Measurements from ENCODE around the gene ESYT1. TPM values are rescaled to one million over a fixed set of nuclear protein-coding genes. Genes with fewer than 3 reads are reported as not detected.

The ESYT1 gene
- total and polyA plus RNA-seq, 8 donors = 8.6 to 142 (median 29.7) TPM

GRCh38 chr12:56128670-56129205 is 671 bp downstream of the ESYT1 start:
- H3K36me3 ChIP-seq = peaks cover 31 to 36% (median 35%) of the 10 kb centered on the region in 4 donors
- H3K27me3 ChIP-seq = no peaks in the 10 kb centered on the region
- H3K27ac ChIP-seq = peak overlapping the region; percentile 85 to 97 (median 93)
- 0% methylated on average over 20 of the region's 20 CpGs for WGBS, 5 donors
- DNase-seq = peak in 1 of 2 donors; percentile 66
- intact Hi-C loops (cut with DNase I; ENCODE audit: low total_unique reads) = no loop called here
- H3K9me3 ChIP-seq = no peaks in the 10 kb centered on the region
- TF ChIP-seq CTCF (IDR thresholded peaks at IDR 0.05) = no peak
- TF ChIP-seq POLR2AphosphoS5 (IDR thresholded peaks at IDR 0.05) = no peak
- TF ChIP-seq POLR2A (IDR thresholded peaks at IDR 0.05) = no peak
- TF ChIP-seq EP300 (IDR thresholded peaks at IDR 0.05) = no peak
- H3K4me1 ChIP-seq = peaks cover 28 to 58% (median 49%) of the 10 kb centered on the region in 4 donors
- peak overlapping the region; percentile 67 to 93 (median 77) for H3K4me3 ChIP-seq

- Histone ChIP-seq H3K27ac (peak overlapping the region; percentile 85 to 97 (median 93)), H3K9me3 (no peaks in the 10 kb centered on the region), H3K27me3 (no peaks in the 10 kb centered on the region), H3K4me1 (peaks cover 28 to 52% (median 47%) of the 10 kb centered on the region in 4 donors), H3K4me3 (peak overlapping the region; percentile 67 to 93 (median 77)), H3K36me3 (peaks cover 37 to 42% (median 42%) of the 10 kb centered on the region in 4 donors)
- intact Hi-C loops (cut with DNase I; ENCODE audit: low total_unique reads) = no loop called here
- peak; percentile 70 to 88 for DNase-seq
- WGBS, 5 donors = 1 to 5% (median 2%) methylated on average over 14 to 29 of the region's 29 CpGs
- TF ChIP-seq POLR2A (IDR thresholded peaks at IDR 0.05) (no peak), POLR2AphosphoS5 (IDR thresholded peaks at IDR 0.05) (peak; percentile 8 to 72 (median 34))
Measured at GRCh38 chr12:56129206-56129941, 1.3 kb downstream of the ESYT1 start.

- no peaks in the 10 kb centered on the region for H3K9me3 ChIP-seq
- H3K27ac ChIP-seq = peak overlapping the region in 4 of 5 donors; percentile 88 to 97 (median 94)
- no peaks in the 10 kb centered on the region for H3K27me3 ChIP-seq
- peaks cover 44 to 49% (median 48%) of the 10 kb centered on the region in 4 donors for H3K36me3 ChIP-seq
- H3K4me1 ChIP-seq = peaks cover 28 to 47% (median 44%) of the 10 kb centered on the region in 4 donors
- no peak for DNase-seq
- intact Hi-C loops (cut with DNase I; ENCODE audit: low total_unique reads) = loop anchor here (5.0 kb wide), 1 partner anchor 57 kb away; the partner anchor contains the start of gene SMARCC2
- TF ChIP-seq POLR2A (IDR thresholded peaks at IDR 0.05) (no peak), CTCF (IDR thresholded peaks at IDR 0.05) (no peak), EP300 (IDR thresholded peaks at IDR 0.05) (no peak), POLR2AphosphoS5 (IDR thresholded peaks at IDR 0.05) (no peak)
- WGBS, 5 donors = 55 to 73% (median 70%) methylated on average over 16 to 22 of the region's 22 CpGs
- H3K4me3 ChIP-seq = peak overlapping the region; percentile 67 to 93 (median 77)
Measured at GRCh38 chr12:56129942-56130495, 2.0 kb downstream of the ESYT1 start.

GRCh38 chr12:56130876-56131275 is 2.8 kb downstream of the ESYT1 start:
- H3K27ac ChIP-seq = peak overlapping the region in 2 of 5 donors; percentile 95 to 97
- peaks cover 50 to 57% (median 56%) of the 10 kb centered on the region in 4 donors for H3K36me3 ChIP-seq
- WGBS, 5 donors = 77 to 84% (median 79%) methylated on average over 4 of the region's 4 CpGs
- no peaks in the 10 kb centered on the region for H3K27me3 ChIP-seq
- intact Hi-C loops (cut with DNase I; ENCODE audit: low total_unique reads) = loop anchor here (5.0 kb wide), 1 partner anchor 56 kb away; the partner anchor contains the start of gene SMARCC2
- H3K9me3 ChIP-seq = no peaks in the 10 kb centered on the region
- DNase-seq = no peak
- TF ChIP-seq POLR2A (IDR thresholded peaks at IDR 0.05) (no peak), POLR2AphosphoS5 (IDR thresholded peaks at IDR 0.05) (no peak), EP300 (IDR thresholded peaks at IDR 0.05) (no peak), CTCF (IDR thresholded peaks at IDR 0.05) (no peak)
- no peak overlapping the region for H3K4me3 ChIP-seq
- peaks cover 27 to 42% (median 35%) of the 10 kb centered on the region in 4 donors for H3K4me1 ChIP-seq
